Esophagus muscularis mucosa (tissue), 2 donors: ENCODE measurements around the gene RPS6KA2.

ENCODE experiments used
- EP300 ChIP-seq: sonication (generic); formaldehyde crosslinking; IDR thresholded peaks from one replicate; pipeline ENCODE4 v1.6.1; 2017; ENCODE audit warnings: antibody characterized with exemption
- POLR2A ChIP-seq: fragments of 450-650 bp; IDR thresholded peaks from one replicate; pipeline ENCODE4 v1.6.1; 2017; ENCODE audit warnings: antibody characterized with exemption, moderate library complexity, mild to moderate bottlenecking, low read depth

DNA sequence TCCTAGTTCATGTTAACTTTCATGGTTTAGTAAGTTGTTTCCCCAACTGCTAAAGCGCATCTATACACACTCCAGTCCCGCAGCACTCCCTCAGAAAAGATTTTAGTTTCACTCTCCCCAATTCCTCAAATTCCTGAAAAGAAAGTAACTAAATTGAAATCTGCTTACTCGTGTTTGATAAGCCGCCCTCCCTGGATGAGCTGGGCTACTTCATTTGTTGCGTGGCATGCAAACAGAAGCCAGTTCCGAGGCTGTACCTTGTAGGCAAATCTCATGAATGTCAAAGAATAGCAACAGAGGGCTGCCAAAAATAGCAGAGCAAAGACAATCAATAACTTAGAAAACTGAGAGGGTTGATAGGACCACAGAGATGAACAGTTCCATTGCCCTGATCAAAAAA lies 261.2 kb downstream of the RPS6KA2 start:
- no peak for TF ChIP-seq EP300
- TF ChIP-seq POLR2A: no peak
